ENCODE measurements around the gene THADA.
"Not testable (repeated sequence)": the region's sequence is repeated elsewhere in the genome, so short reads cannot be mapped to it uniquely, and the experiment has no call there.

THADA gene

DNA sequence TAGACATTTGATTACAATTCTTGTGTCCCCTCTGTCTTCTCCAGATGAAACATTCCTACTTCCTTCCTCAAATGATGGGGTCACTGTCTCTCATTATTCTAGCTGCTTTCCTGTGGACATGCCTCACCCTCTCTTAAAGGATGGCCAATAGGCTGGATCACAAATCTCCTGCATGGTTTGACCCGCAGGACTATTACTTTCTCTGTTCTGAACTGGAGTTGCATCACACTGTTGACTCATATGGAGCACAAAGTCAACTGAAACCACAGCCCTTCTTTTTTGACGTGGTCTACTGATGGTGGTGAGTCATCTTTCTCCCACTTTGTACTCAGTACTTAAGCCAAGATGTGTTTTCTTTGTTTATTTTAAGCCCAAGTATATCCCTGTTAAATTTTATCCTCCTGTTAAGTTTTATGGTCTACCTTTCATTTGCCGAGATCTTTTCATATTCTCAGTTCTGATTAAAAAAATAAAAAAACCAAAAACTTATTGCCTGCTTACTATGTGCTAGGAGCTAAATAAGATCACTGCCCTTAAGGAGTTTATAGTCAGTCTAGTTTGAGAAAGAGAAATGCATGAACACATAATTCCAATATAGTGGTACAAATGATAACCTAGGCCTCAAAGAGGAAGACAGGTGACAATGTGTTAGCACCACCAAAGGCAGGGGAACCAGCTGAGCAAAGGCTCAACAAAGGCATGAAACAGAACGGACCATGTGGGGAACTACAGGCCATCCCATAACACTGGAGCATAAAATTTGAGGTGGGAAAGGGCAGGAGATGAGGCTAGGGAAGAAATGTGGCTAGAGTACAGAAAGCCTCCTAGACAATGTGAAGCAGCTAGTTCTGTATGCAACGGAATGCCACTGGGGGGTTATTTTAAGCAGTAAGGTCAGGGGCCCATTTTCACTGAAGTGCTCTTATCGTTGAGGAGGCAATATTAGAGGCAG, 301.8 kb downstream of the THADA start:
- no peak for DNase-seq

GRCh38 chr2:43292851-43293743, 302.7 kb downstream of the THADA start:
- DNase-seq = no peak

GRCh38 chr2:43292297-43292696, 303.5 kb downstream of the THADA start:
- no peak for DNase-seq

- DNase-seq = no peak
These were observed 306.5 kb downstream of the THADA start for GRCh38 chr2:43289331-43289730.

GRCh38 chr2:43288417-43289305, 307.2 kb downstream of the THADA start:
- DNase-seq = no peak

DNA sequence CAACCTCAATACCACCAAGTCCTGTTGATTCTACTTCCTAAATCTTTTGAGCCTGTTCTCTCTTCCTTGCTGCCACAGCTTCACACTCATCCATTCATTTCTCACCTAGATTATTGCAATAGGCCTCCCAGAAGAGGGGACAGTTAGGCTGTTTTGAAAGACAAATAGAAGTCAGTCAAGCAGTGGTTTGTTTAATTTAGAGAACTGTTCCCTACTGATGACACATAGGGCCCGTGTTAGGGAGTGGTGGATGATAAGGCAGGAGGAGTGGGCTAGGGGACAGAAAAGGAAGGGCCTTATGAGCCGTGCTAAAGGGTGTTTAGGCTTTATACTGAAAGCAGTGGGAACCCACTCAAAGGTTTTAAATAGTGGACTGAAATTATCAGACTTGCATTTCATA, 309.9 kb downstream of the THADA start:
- no peak for DNase-seq

- no peak for DNase-seq
These were observed 310.9 kb downstream of the THADA start for GRCh38 chr2:43284967-43285366.

GRCh38 chr2:43284347-43284746, 311.5 kb downstream of the THADA start:
- DNase-seq = not testable (repeated sequence)

- DNase-seq = no peak
These were observed 314.8 kb downstream of the THADA start for GRCh38 chr2:43280994-43281393.

GRCh38 chr2:43279317-43279840, 316.5 kb downstream of the THADA start:
- DNase-seq = no peak

DNA sequence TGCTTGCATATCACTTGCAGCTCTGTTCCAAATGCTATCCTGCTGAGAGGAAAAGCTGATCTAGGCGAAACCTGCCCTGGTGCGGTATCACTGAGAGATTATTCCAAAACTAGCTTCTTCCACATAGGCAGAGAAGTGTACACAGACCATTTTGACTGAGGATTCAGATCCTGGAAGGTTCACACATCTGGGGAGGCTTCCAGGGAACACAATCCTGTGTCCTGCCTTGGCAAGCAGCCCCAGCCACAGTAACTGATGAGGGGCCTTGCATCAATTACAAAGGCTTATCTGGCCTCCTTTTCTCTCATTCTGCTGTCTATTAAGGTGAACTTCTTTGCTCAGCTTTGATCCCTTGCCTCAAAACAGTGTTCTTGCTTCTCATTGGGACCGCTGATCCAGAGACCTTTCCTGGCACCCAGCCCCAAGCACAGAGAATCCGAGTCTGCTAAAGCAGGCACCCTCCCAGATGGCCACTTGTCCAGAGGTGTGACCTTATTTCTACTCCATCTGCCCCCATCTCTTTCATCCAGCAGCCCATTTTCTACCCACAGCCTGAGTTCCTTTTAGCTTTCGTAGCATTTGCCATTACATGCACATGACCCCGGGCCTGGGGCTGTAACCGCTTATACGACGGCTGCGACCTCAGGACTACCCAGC, 317.1 kb downstream of the THADA start:
- no peak for DNase-seq

DNA sequence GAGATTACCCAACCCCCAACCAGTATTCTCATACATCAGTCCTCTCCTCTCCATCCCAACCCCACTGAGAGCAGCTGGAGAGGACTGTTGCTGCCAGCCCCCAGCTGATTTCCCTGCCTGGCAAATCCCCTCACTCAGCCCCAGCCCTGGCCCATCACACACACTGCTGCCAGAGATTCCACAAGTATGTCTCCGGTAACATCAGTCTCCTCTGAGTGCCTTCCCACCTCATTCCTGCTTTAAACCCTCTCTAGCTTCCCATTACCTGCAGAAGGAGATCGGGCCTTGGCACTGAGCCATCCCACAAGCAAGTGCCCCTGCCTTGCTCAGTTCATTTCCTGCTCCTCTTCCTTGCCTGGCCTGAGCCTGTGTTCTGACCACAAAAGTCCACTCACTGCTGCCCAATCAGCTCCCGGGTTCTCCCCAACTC, 318.9 kb downstream of the THADA start:
- no peak for DNase-seq

DNA sequence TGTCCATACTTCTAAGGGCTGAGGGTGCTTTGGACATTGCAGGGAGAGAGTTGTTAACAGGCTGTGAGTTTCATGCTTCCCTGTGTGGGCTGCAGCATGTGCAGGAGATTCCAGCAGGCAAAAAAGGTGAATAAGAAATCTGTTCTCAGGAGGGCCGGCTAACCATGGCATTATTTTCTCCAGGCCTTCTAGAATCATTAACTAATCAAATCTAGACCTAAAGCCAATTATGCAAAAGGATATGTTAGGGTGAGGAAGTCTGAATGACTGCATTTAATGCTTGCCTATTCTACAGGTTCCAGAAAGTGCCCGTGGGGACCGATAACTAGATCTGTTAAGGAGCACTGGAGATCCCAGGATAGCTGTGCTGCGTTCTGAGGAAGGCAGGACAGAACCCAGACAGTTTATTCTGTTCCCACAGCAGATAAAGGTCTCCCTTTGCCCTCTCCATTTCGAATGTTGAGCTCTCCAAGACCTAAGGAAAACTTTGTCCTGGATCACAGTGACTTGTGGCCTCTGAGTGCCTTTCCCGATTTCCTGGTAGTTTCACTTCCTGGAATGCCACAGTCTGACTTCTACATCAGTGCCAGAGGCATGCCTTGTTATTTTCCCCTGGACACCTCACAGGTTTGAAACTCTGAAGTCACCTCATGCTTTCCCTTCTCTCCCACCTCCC, 319.4 kb downstream of the THADA start:
- no peak for DNase-seq

GRCh38 chr2:43274721-43275120, 321.1 kb downstream of the THADA start:
- no peak for DNase-seq

- no peak for DNase-seq
These were observed 321.8 kb downstream of the THADA start for GRCh38 chr2:43274055-43274454.

- no peak for DNase-seq
These were observed 322.3 kb downstream of the THADA start for GRCh38 chr2:43273529-43273928.

GRCh38 chr2:43270930-43271615, 324.8 kb downstream of the THADA start:
- no peak for DNase-seq

- no peak for DNase-seq
These were observed 325.4 kb downstream of the THADA start for GRCh38 chr2:43270461-43270860.

- DNase-seq = no peak
These were observed 326.1 kb downstream of the THADA start for GRCh38 chr2:43269706-43270105.

- no peak for DNase-seq
These were observed 326.7 kb downstream of the THADA start for GRCh38 chr2:43269074-43269572.

Measured in activated naive CD4-positive, alpha-beta T cell (primary cell).